DMS53 (cell line): ENCODE results near the gene RAB2B.

ENCODE experiments used
- DNase-seq: peaks from one replicate; lab custom pipeline; 2025; lab: John Stamatoyannopoulos, UW

The RAB2B gene

GRCh38 chr14:21476925-21477681 lies at the start of gene RAB2B, which contains the start of gene TOX4:
Gene RAB2B, minus strand, starts transcription at chr14:21476959. Its CDS starts 87 bp downstream, at chr14:21476872.
Gene TOX4, plus strand, starts transcription at chr14:21477195. Its CDS starts 84 bp downstream, at chr14:21477279.
- peak; percentile 93 for DNase-seq

GRCh38 chr14:21525962-21526671 lies 49.4 kb upstream of the RAB2B start, which contains the start of gene SALL2:
Gene SALL2, minus strand, starts transcription at chr14:21526346. Its CDS starts 219 bp downstream, at chr14:21526127.
- DNase-seq = peak; percentile 69

DNA sequence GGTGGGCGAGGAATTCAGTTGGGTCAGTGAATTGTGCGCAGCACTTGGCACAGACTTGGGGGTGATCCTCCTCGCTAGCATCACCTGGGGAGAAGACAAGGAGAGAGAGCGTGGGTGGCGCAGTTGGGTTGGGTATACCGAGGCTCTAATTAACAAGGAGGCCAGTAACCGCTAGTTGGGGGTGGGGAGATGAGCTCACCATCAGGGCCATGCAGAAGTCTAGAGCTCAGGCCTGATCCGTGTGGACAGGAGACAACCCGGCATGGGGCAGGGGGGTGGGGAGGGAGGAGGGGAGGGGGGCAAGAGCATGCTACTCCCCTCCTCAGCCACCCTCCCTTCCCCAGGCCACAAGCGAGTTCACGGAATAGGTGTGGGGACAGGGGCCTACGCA lies 48.8 kb upstream of the RAB2B start:
- DNase-seq = peak; percentile 1

GRCh38 chr14:21524575-21525490 lies 48.1 kb upstream of the RAB2B start:
- no peak for DNase-seq

- no peak for DNase-seq
Observed at GRCh38 chr14:21523203-21523602, 46.4 kb upstream of the RAB2B start.

DNA sequence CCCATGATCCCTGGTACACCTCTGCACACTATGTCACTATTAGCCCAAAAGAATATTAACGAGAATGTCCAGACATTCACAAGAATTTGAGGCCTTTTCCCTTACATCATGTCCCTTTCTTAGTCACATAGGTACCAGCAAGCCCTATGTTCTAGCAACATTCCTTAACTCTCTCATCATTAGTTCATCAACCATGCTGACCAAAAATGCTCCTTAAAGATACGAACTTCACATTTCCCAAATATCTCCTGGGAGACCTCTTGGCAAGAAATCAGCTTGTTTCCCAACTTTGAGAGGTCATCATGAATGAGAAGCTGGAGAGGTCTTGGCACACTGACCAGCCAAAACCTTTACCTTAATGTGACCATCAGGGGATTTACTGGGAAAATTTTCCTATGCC lies 44.7 kb upstream of the RAB2B start:
- DNase-seq = no peak

GRCh38 chr14:21520767-21521166 lies 44.0 kb upstream of the RAB2B start:
- no peak for DNase-seq

DNA sequence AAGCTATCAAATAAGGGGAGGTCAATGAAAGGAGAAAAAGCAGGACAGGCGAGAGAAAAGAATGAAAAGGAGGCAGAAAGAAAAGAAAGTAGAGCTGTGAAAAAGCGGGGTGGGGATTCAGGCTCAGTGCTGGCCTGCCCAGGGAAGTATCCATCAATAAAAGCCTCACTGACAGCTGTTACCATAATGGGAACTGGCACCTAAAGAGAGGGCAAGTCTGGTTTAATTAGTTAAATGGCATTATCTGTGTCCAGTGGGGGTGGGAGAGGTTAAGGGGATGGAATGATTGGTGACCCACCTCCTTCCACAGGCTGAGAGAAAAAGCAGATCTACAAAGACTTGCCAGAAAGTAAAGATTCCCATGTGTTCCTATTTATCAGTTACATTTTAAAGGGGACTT lies 42.0 kb upstream of the RAB2B start:
- DNase-seq = no peak

DNA sequence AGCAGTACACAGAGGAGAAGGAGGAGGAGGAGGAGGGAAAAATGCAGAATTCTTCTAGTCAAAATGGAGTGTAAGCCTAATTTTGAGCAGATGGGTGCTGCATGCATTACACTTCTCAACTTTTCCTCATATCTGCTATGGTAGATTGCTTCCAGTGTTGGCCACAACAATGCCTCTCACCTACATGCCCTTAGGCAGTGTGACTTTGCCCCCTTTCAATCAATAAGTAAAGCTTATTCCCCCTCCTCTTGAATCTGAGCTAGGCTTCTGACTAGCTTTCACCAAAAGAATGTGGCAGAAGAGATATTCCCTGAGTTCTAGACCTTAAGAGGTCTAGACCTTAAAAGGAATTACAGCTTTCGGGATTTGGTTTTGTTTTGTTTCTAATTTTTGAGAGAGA lies 37.6 kb upstream of the RAB2B start:
- DNase-seq = no peak

- peak; percentile 94 for DNase-seq
Observed at GRCh38 chr14:21510735-21511657, 34.2 kb upstream of the RAB2B start, which contains the start of gene METTL3. Gene METTL3, minus strand, starts transcription at chr14:21511340. Its CDS starts 117 bp downstream, at chr14:21511223.

GRCh38 chr14:21509432-21510143 lies 32.8 kb upstream of the RAB2B start:
- no peak for DNase-seq

- no peak for DNase-seq
Observed at GRCh38 chr14:21506557-21506956, 29.8 kb upstream of the RAB2B start.

GRCh38 chr14:21505012-21505553 lies 28.3 kb upstream of the RAB2B start:
- DNase-seq = no peak

DNA sequence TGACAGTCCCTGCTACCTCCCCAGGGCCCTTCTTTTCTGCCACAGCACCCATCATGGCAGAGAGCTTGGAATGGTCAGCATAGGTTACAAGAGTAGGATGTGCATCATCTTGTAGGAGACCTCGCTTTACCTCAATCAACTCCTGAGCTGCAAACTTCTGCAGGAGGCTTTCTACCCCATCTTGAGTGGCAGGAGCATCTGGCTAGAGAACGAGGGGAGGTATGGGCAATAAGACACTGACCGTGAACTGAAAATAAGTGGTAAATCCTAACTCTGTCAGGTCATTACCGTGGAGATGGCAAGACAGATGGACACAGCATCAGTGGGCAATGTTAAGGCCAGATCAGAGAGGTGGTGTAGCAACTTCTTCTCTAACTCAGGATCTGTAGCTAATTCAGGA lies 26.6 kb upstream of the RAB2B start:
- DNase-seq = no peak

DNA sequence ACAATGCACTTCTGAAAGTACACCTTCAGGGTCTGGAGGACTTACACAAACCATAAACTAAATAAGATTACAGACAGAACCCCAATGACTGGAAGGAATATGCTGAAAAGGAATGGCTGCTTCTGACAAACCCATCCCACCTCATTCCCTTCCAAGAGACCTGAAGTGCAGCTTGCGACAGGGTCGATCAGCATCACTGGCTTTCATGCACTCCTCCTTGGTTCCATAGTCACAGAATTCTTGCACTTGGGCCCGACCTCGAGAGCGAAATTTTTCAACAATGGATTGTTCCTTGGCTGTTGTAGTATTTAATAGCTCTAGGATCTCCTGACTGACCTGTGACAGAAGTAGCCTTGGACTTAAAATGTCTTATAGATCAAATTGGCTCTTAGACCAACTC lies 24.8 kb upstream of the RAB2B start:
- DNase-seq = no peak

GRCh38 chr14:21498540-21499526 lies 22.1 kb upstream of the RAB2B start:
- peak; percentile 61 for DNase-seq

DNA sequence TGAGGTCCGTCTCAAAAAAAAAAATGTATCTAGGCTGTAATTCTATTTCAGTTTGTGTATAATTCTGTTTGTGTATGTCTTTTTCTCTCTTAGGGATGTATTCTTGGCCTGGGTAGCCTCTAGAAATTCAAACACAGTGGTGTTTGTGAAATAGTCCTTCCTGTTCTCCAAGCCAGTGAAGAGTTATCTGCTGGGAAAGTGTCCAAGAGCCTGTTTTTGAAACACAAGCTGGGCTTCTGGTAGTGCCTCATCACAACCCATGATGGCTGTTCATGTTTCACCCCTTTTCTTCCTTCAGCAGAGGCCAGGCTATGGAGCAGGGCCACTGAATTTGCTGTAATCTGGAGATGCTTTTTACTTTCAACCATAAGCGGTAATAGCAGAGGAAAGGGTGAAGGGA lies 19.7 kb upstream of the RAB2B start:
- DNase-seq = no peak

DNA sequence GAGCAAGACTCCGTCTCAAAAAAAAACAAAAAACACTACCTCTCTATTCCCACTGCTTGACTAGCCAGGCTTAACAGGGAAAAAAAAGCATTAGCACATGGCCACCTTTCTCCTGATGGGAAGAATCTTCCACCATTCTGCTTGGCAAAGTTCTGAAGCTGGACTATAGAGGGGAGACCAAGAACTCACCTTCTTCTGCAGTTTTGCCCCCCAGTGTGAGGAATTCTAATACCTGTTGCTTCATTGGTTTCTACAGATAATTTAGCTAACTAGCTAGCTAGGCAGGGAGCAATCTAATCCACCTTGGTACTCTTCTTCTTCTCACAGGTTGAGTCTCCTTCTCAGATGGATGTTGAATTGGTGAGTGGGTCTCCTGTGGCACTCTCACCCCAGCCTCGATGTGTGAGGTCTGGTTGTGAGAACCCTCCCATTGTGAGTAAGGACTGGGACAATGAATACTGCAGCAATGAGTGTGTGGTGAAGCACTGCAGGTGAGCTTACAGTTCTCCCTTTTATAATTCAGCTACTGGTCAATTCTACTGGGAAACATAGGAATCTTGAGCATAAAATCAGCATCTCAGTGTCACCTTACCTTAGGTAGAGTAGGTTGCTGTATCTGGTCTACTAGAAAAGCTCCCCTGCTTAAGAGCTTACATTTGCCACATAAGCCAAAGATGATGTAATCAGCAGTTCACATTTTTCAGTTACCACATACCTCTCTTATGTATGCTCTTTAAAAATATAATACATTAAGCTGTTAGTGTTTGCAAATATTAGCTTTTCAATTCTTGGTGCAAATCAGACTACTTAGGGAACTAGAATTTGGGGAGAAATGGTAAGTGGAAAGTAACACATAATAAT lies 18.4 kb upstream of the RAB2B start:
- DNase-seq = no peak
